Ascending aorta (tissue), 2 donors: ENCODE results near the gene NUAK1. TPM values are rescaled to one million over a fixed set of nuclear protein-coding genes. Genes with fewer than 3 reads are reported as not detected.

Experiments used
- DNase-seq, 2 donors: peaks; one replicate each; pipeline ENCODE4 v3.0.0-alpha.2; 2019; ENCODE audit warnings: low spot score in 2 of 2
- H3K27ac ChIP-seq, 2 donors: fragments of 200-600 bp; sonication (generic); one replicate each; pipeline ENCODE4 v1.5.1; 2016 to 2017; ENCODE audit warnings: mild to moderate bottlenecking in 1 of 2
- H3K27me3 ChIP-seq: fragments of 200-600 bp; sonication (generic); one replicate; pipeline ENCODE4 v1.5.1; 2017
- H3K36me3 ChIP-seq, 2 donors: fragments of 200-600 bp; sonication (generic); one replicate each; pipeline ENCODE4 v1.5.1; 2016
- H3K4me1 ChIP-seq, 2 donors: fragments of 200-600 bp; sonication (generic); one replicate each; pipeline ENCODE4 v1.5.1; 2016 to 2017; ENCODE audit warnings: mild to moderate bottlenecking in 1 of 2
- H3K4me3 ChIP-seq, 2 donors: fragments of 200-600 bp; sonication (generic); one replicate each; pipeline ENCODE4 v1.5.1; 2016 to 2017; ENCODE audit warnings: mild to moderate bottlenecking in 1 of 2
- H3K9me3 ChIP-seq, 2 donors: fragments of 200-600 bp; sonication (generic); one replicate each; pipeline ENCODE4 v1.5.1; 2016
- intact Hi-C: fragments of 100-400 bp; cut with DNase I; formaldehyde crosslinking; loops from one replicate; pipeline ENCODE4 v1.15.1; 2023
- total RNA-seq: library from RNA; depleted of rRNA; stranded (reverse); fragments of >200 nt; gene quantifications from one replicate; pipeline ENCODE4 v1.1.0, GENCODE V29; 2016
- TF ChIP-seq, protein P1 (sequence below), 3 experiments: fragments of 200-600 bp in 2 of 3; fragments of 450-650 bp in 1 of 3; sonication (generic) in 2 of 3; IDR thresholded peaks; one replicate each; pipeline ENCODE4 v1.5.1; 2016 to 2019; ENCODE audit warnings: antibody characterized with exemption in 3 of 3, mild to moderate bottlenecking in 1 of 3, moderate library complexity in 1 of 3

Gene NUAK1
- total RNA-seq, 1 donor from 2014 or later: 29.7 TPM

DNA sequence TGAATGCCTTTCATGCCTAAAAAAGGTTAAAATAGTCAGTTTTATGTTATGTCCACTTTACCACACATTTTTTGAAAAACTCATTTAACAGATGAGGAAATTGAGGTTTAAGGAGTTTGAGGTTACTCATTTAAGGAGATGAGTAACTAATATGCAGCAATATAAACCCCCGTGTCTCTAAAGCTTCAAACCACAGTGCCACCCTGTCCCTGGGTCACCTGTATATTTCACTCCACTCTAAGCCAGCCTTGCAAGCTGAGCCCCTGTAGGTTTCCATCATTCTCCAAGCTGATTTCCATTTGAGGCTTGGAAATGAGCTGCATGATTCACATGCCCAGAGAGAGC is 64.4 kb downstream of the NUAK1 start:
- H3K4me1 ChIP-seq: peaks cover 6 to 58% of the 10 kb centered on the region in 2 donors

DNA sequence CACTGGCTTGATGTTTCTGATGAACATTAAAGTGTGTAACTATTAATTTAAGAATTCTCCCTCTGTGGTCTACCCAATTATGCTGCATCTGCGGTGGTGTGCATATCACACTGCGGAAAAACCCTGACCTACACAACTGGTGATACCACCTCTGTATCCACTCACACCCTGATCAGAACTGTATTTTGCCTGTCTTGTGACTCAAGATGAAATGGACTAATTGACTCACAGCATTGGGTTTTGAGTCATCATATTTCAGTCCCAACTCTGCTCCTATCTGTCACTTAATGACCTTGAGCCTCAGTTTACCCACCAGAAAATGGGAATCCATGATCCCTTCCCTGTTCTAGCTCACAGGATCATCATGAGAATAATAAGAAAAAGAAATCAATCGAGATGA is 65.6 kb downstream of the NUAK1 start:
- Histone ChIP-seq H3K27me3 (no peaks in the 10 kb centered on the region), H3K9me3 (no peaks in the 10 kb centered on the region), H3K36me3 (peaks cover 18 to 27% of the 10 kb centered on the region in 2 donors), H3K4me1 (peaks cover 3 to 49% of the 10 kb centered on the region in 2 donors), H3K27ac (peak overlapping the region; percentile 66 to 88), H3K4me3 (no peak overlapping the region)
- intact Hi-C loops: loop anchor here (5.0 kb wide), 1 partner anchor 51 kb away; no protein-coding TSS in a partner anchor
- no peak for DNase-seq
- TF ChIP-seq, protein P1, sequence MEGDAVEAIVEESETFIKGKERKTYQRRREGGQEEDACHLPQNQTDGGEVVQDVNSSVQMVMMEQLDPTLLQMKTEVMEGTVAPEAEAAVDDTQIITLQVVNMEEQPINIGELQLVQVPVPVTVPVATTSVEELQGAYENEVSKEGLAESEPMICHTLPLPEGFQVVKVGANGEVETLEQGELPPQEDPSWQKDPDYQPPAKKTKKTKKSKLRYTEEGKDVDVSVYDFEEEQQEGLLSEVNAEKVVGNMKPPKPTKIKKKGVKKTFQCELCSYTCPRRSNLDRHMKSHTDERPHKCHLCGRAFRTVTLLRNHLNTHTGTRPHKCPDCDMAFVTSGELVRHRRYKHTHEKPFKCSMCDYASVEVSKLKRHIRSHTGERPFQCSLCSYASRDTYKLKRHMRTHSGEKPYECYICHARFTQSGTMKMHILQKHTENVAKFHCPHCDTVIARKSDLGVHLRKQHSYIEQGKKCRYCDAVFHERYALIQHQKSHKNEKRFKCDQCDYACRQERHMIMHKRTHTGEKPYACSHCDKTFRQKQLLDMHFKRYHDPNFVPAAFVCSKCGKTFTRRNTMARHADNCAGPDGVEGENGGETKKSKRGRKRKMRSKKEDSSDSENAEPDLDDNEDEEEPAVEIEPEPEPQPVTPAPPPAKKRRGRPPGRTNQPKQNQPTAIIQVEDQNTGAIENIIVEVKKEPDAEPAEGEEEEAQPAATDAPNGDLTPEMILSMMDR (IDR thresholded peaks at IDR 0.05): no peak

More for the DNA sequence above, 64.4 kb downstream of the NUAK1 start:
- intact Hi-C loops: loop anchor here (5.0 kb wide), 1 partner anchor 52 kb away; no protein-coding TSS in a partner anchor
- DNase-seq: no peak
- H3K27me3 ChIP-seq: no peaks in the 10 kb centered on the region
- H3K36me3 ChIP-seq: peaks cover 12 to 15% of the 10 kb centered on the region in 2 donors
- H3K27ac ChIP-seq: peak overlapping the region; percentile 59 to 88
- H3K4me3 ChIP-seq: no peak overlapping the region
- TF ChIP-seq, protein P1 (IDR thresholded peaks at IDR 0.05): no peak
- H3K9me3 ChIP-seq: no peaks in the 10 kb centered on the region

DNA sequence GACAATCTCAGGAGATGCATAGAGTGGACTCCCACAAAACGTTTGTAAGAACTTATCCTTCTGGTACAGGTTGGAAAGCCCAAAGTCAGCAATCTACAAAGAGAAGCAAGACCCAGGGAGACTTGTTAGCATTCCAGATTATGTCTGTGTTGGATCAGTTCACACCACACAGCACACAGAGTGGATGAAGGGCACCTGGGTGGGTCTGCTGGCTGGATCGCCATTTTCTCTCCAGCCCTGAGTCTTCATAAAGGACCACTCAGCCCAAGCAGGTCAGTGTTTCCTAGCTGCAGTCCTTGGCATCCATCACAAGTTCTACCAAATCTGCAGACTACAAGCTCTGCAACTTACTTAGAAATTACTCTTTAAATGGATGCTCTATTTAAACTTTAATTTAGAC is 66.0 kb downstream of the NUAK1 start:
- Histone ChIP-seq H3K4me3 (no peak overlapping the region), H3K36me3 (peaks cover 23 to 31% of the 10 kb centered on the region in 2 donors), H3K27ac (peak overlapping the region; percentile 66 to 73), H3K9me3 (no peaks in the 10 kb centered on the region), H3K27me3 (no peaks in the 10 kb centered on the region), H3K4me1 (peaks cover 3 to 46% of the 10 kb centered on the region in 2 donors)
- TF ChIP-seq, protein P1 (IDR thresholded peaks at IDR 0.05): no peak
- no peak for DNase-seq
- intact Hi-C loops: loop anchor here (5.0 kb wide), 1 partner anchor 50 kb away; no protein-coding TSS in a partner anchor

DNA sequence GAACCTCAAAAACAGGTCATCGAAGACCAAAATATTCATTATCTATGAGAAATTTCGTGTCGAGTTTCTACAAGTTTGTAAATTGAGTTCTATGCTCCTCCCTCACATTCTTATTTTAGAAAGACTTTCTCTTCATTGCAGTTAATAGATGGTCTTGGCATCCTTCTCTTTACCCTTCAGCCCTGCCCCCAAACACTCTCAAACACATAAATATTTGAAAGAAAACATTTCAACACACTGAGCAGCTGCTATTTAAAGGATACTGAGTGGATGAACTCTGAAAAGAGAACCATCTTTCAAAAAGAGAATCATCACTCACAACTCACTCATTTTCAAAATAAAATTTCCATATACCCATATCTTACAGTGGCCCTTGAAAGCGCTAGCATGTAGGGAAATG is 67.1 kb downstream of the NUAK1 start:
- no peaks in the 10 kb centered on the region for H3K9me3 ChIP-seq
- peak overlapping the region; percentile 66 to 73 for H3K27ac ChIP-seq
- H3K36me3 ChIP-seq: peaks cover 32 to 41% of the 10 kb centered on the region in 2 donors
- intact Hi-C loops: loop anchor here (5.0 kb wide), 1 partner anchor 49 kb away; no protein-coding TSS in a partner anchor
- H3K4me1 ChIP-seq: peaks cover 3 to 41% of the 10 kb centered on the region in 2 donors
- H3K4me3 ChIP-seq: no peak overlapping the region
- DNase-seq: no peak
- TF ChIP-seq, protein P1 (IDR thresholded peaks at IDR 0.05): no peak
- no peaks in the 10 kb centered on the region for H3K27me3 ChIP-seq

DNA sequence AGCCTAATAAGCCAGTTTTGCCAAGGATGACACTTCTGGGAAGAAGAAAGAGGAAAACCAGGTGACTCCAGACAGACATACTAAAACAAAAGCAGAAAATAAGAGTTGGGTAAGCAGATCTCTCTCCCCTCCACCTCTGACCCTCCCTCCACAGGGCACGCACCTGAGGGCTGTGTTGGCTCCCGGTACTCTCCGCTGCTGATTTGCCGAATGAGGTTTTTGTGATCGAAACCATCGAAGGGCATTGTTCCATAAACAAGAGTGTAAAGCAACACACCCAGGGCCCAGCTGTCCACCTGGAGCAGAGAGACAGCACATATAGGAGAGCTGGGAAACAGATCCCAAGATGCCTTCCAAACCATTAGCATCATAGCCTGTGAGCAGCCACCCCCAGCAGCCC is 68.1 kb downstream of the NUAK1 start:
- no peaks in the 10 kb centered on the region for H3K27me3 ChIP-seq
- no peak overlapping the region for H3K4me3 ChIP-seq
- H3K36me3 ChIP-seq: peaks cover 41 to 52% of the 10 kb centered on the region in 2 donors
- no peak for DNase-seq
- H3K9me3 ChIP-seq: no peaks in the 10 kb centered on the region
- H3K4me1 ChIP-seq: peaks cover 3 to 40% of the 10 kb centered on the region in 2 donors
- peak overlapping the region; percentile 66 for H3K27ac ChIP-seq
- TF ChIP-seq, protein P1 (IDR thresholded peaks at IDR 0.05): no peak
- intact Hi-C loops: loop anchor here (5.0 kb wide), 1 partner anchor 48 kb away; no protein-coding TSS in a partner anchor
